Right lobe of liver (tissue), 4 donors: ENCODE data around the gene RBMS2.

Source experiments
- POLR2A ChIP-seq: fragments of 450-650 bp; IDR thresholded peaks from one replicate; pipeline ENCODE4 v1.6.1; 2017; ENCODE audit warnings: antibody characterized with exemption, mild to moderate bottlenecking
- TF ChIP-seq, protein P1 (sequence below), 4 donors: fragments of 200-600 bp in 3 of 4; fragments of 450-650 bp in 1 of 4; IDR thresholded peaks; one replicate each; pipeline versions ENCODE4 v1.5.1 to v1.8.0; 2016 to 2022; ENCODE audit warnings: antibody characterized with exemption in 4 of 4, mild to moderate bottlenecking in 2 of 4
- donor health status: DM: no; HTN: no; CAD: no.
- donor health status: DM: no; HTN: no; CAD: no.
- donor health status: DM: no; HTN: yes; CAD: no.

DNA sequence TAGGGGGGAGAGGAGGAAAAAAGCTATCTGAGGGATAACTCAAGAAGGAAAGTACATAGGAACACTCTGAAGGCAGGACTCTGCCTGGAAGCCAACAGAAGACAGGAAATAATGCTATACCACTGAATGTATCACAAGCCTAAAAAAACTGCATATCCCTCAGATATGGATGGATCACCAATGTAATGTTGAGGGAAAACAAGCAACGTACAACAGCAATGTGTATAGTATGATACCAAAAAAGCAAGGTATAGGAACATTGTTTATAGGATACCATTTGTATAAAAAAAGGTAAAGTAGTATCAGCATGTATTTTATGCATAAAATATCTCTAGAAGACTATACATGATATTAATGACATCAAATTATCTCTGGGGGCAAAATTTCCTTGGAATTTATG lies 37.1 kb upstream of the RBMS2 start:
- no peak for TF ChIP-seq POLR2A
- TF ChIP-seq, protein P1, sequence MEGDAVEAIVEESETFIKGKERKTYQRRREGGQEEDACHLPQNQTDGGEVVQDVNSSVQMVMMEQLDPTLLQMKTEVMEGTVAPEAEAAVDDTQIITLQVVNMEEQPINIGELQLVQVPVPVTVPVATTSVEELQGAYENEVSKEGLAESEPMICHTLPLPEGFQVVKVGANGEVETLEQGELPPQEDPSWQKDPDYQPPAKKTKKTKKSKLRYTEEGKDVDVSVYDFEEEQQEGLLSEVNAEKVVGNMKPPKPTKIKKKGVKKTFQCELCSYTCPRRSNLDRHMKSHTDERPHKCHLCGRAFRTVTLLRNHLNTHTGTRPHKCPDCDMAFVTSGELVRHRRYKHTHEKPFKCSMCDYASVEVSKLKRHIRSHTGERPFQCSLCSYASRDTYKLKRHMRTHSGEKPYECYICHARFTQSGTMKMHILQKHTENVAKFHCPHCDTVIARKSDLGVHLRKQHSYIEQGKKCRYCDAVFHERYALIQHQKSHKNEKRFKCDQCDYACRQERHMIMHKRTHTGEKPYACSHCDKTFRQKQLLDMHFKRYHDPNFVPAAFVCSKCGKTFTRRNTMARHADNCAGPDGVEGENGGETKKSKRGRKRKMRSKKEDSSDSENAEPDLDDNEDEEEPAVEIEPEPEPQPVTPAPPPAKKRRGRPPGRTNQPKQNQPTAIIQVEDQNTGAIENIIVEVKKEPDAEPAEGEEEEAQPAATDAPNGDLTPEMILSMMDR (IDR thresholded peaks at IDR 0.05): no peak
